Activated CD4-positive, alpha-beta T cell treated with anti-CD3 and anti-CD28 coated beads, Interleukin-10, Interleukin-2, amounts not matched to agents 100 ng/mL and 50 ng/mL, durations not matched to agents 16 hours and 8 hours (primary cell): ENCODE data around the gene MMP27.

Experiments
- DNase-seq: peaks from one replicate; pipeline ENCODE4 v3.0.0-alpha.2; 2020

MMP27 gene

DNA sequence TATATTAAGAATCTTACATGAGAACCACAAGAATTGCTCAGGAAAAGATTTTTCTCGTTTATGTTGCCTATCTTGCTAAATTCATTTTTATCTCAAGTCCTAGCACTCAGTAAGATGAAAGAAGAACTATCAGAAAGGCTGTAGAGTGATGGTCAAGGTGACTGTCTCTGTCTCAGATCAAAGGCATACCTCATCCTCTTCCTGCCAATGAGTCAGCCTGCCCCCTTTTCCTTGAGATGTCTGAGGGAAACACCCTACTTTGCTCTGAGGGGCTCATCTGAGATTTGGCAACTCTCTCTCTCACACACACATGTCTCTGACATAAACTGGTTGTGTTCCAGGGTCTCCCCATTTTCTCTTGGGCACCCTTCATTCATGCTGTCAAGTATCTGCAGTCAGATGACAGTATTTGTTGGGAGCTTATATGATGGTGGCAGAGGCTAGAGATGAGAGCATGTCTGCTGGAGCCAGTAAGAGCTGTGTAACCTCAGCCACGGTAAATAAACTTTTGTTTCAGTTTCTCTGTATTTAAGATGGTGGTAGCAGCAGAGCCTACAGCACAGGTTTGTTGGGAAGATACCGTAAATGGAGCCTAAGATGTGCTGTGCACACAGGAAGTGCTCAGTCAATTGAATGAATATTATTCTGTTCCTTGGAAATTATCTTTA, 1.6 kb downstream of the MMP27 start:
- no peak for DNase-seq

DNA sequence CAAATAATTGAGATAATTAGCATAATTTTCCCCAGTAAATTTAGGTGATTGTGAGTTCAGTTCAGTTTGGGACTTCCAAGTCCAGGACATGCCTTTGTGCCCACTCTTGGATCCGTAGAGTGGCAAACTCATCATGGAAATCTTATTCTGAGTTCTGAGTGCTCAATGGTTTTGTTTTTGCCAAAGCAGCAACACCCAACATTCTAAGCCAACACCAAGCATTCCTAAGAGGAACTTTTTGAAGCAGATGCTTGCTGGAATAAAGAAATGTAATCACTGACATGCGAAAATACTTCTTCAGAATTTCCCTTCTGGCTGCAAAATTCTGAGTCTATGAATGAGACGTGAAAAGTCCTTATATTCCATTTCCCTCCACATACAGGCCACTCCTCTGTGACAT, 10.4 kb downstream of the MMP27 start:
- DNase-seq = no peak

GRCh38 chr11:102685754-102686153, 19.8 kb downstream of the MMP27 start:
- no peak for DNase-seq

DNA sequence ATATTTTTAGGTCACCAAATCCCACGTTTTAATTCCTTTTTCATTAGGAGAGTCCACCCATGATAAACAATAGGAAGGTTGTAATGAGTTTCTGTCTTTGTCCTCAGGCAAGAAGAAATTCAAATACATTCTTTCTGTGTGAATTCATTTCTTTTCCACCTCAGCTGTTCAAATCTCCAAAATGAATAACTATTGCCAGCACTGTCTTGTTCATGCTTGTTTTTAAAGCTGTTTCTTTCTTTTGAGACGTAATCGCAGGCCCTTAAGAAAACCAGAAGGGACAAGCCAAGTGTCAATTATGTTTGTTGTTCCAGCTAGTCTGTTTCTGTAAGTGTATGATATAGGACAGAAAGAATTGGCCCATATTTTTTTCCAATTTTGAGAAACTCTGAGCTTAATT, 20.2 kb downstream of the MMP27 start:
- no peak for DNase-seq

DNA sequence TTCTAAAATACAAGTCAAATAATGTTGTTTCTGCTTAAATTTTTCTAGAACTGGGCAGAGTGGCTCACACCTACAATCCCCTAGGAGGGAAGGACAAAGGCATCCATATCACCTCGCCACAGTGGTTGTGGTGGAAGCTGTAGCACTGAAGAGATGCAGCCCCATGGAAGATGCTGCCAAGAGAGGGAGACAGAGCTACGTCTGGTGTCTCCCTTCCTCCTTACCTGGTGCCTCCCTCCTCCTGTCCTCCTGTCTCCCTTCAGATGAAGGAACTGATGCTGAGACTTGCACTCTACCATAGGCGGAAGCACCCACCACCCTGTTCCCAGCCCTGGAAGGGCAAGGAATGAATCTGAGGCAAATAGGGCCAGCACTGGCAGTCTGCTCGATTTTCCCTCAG, 22.3 kb downstream of the MMP27 start:
- no peak for DNase-seq

GRCh38 chr11:102680945-102681344, 24.6 kb downstream of the MMP27 start:
- DNase-seq = no peak

DNA sequence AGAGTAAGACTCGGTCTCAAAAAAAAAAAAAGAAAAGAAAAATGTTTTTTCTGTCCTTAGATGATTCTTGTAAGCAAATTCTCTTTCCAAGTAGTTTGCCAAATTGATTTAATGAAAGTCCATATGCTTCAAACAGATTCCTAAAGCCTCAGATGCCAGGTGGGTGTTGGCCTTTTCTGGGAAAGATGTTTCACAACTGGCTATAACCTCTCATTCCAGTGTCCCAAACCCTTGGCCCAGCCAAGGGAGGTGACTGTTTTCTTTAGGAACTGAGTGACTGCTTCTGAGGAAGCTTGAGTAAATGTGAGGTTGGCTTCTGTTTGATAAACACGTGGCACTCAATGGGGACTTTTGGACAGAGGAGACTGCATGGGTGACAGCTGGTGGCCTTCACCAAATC, 27.5 kb downstream of the MMP27 start:
- DNase-seq = no peak

DNA sequence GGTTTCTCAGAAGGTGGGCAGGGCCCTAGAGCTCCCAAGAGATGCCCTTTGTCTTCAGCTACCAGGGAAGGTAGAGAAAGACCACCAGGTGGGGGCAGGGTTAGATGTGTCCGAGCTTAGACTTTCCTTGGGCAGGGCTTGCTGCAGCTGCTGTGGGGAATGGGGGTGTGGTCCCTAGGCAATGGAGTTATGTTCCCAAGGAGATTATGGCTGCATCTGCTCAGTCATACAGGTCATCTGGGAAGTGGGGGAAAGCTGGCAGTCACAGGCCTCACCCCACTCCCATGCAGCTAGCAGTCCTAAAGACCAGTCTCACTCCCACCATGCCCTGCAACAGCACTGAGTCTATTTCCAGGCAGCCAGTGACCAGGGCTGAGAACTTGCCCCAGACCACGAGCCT, 29.5 kb downstream of the MMP27 start:
- no peak for DNase-seq

DNA sequence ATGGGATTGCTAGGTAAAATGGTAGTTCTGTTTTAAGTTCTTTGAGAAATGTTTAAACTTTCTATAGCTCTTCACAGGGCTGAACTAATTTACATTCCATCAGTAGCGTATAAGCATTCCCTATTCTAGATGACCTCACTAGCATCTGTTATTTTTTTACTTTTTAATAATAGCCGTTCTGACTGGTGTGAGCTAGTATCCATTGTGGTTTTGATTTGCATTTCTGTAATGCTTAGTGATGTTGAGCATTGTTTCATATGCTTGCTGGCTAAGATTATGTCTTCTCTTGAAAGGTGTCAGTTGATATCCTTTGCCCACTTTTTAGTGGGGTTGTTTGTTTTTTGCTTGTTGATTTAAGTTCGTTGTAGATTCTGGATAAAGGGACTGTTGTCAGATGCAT, 35.9 kb downstream of the MMP27 start:
- no peak for DNase-seq

DNA sequence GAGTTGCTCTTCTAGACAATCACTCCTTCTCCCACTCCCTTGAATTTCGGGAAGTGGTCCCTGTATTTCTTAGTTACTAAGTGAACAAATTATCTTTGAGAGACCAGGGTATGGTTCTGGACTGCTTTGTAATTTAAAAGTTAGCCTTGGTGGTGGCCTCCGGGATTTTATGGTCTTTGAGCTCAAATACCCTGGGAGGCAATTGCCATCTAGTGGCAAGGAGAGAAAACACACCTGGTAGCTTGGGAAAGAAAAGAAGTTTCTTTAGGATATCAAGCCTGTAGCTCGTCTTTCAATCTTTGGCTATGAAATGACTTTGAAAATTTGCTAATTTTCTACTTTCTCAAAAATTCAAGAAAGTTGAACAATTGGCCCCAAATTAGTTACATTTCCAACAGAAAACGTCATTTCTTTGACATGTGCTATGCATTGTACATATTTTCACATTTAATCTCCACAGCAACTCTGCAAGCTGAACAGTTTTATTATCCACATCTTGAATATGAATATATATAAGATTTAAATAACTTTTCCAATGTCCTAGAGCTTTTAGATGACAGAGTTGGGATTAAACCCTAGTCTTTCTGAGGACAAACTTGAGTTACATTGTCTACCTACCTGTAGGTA, 39.1 kb downstream of the MMP27 start:
- peak; percentile 56 for DNase-seq

DNA sequence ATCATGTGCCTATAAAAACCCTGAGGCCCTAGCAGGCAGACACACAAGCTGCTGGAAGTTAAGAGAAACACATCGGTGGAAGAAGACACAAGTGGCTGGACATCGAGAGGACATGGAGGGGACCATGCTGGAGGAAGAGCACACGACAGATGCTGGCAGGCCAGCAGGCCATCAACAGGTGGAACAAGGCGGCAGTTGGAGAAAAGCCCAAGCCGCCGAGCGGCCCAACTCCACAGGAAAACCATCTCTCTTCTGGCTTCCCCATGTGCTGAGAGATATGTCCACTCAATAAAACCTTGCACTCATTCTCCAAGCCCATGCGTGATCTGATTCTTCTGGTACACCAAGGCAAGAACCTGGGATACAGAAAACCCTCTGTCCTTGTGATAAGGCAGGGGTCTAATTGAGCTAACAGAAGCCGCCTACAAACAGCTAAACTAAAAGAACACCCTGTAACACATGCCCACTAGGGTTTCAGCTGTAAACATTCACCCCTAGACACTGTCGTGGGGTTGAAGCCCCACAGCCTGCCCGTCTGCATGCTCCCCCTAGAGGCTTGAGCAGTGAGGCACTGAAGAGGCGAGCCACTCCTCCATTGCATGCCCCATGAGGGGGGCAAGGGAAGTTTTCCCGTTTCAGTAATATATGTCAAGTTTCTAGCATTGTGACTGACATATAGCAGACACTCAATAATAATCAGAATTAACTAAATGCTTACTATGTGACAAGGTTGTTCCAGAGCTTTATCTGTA, 41.4 kb downstream of the MMP27 start:
- DNase-seq = peak; percentile 41

GRCh38 chr11:102662607-102663006, 43.0 kb downstream of the MMP27 start:
- no peak for DNase-seq

GRCh38 chr11:102661040-102661439, 44.5 kb downstream of the MMP27 start:
- no peak for DNase-seq

GRCh38 chr11:102656528-102656927, 49.0 kb downstream of the MMP27 start:
- DNase-seq = no peak

GRCh38 chr11:102655547-102655946, 50.0 kb downstream of the MMP27 start:
- DNase-seq = no peak

- no peak for DNase-seq
Measured at GRCh38 chr11:102654761-102655160, 50.8 kb downstream of the MMP27 start.

GRCh38 chr11:102653744-102654291, 51.8 kb downstream of the MMP27 start:
- no peak for DNase-seq

DNA sequence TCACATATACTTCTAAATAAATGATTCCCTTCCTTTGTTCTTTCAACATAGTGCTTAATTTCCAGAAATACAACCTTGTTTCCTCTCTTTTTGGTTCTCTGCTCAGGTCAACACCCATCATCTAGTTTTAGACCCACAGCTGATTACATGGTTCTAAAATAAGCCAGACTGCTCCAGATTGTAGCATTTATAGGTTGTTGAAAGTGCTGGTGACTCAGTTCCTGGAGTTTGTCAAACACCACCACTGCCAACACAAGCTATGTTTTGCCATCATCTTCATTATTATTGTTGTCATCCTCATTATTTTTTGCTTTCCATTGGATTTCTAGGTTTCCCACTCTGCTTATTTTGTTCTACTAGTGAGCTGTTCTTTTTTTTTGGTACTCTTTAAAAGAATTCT, 58.1 kb downstream of the MMP27 start:
- DNase-seq = no peak

- no peak for DNase-seq
Measured at GRCh38 chr11:102643941-102644340, 61.6 kb downstream of the MMP27 start.
